Stimulated activated CD4-positive, alpha-beta T cell treated with anti-CD3 and anti-CD28 coated beads, Interleukin-2, amount 100 ng/mL, for 24 hours (primary cell): ENCODE results near the gene ATP8A2.
"Not testable (repeated sequence)": the region's sequence is repeated elsewhere in the genome, so short reads cannot be mapped to it uniquely, and the experiment has no call there.

Experiments used
- DNase-seq, 2 donors: peaks; one replicate each; pipeline ENCODE4 v3.0.0-alpha.2; 2020

Gene ATP8A2

GRCh38 chr13:26058704-26059103 lies 686.9 kb downstream of the ATP8A2 start:
- no peak for DNase-seq

GRCh38 chr13:26060357-26060756 lies 688.6 kb downstream of the ATP8A2 start:
- no peak for DNase-seq

GRCh38 chr13:26061256-26061655 lies 689.5 kb downstream of the ATP8A2 start:
- DNase-seq = no peak

- no peak for DNase-seq
Observed at GRCh38 chr13:26061947-26062346, 690.2 kb downstream of the ATP8A2 start.

- peak in 1 of 2 donors; percentile 5 for DNase-seq
Observed at GRCh38 chr13:26062853-26063444, 691.2 kb downstream of the ATP8A2 start.

- not testable (repeated sequence) for DNase-seq
Observed at GRCh38 chr13:26066492-26066891, 694.7 kb downstream of the ATP8A2 start.

- DNase-seq = no peak
Observed at GRCh38 chr13:26067601-26068000, 695.8 kb downstream of the ATP8A2 start.

GRCh38 chr13:26068372-26068771 lies 696.6 kb downstream of the ATP8A2 start:
- DNase-seq = not testable (repeated sequence)

- not testable (repeated sequence) for DNase-seq
Observed at GRCh38 chr13:26069642-26070041, 697.9 kb downstream of the ATP8A2 start.

- DNase-seq = no peak
Observed at GRCh38 chr13:26071691-26072090, 699.9 kb downstream of the ATP8A2 start.

GRCh38 chr13:26072335-26072734 lies 700.6 kb downstream of the ATP8A2 start:
- DNase-seq = not testable (repeated sequence)

- no peak for DNase-seq
Observed at GRCh38 chr13:26074706-26075105, 702.9 kb downstream of the ATP8A2 start.
